Testis (tissue), 3 donors: ENCODE data around the gene FAM124A. TPM values are rescaled to one million over a fixed set of nuclear protein-coding genes. Genes with fewer than 3 reads are reported as not detected.

ENCODE experiments used
- DNase-seq: peaks from one replicate; pipeline ENCODE4 v3.0.0-alpha.2; 2019
- H3K27ac ChIP-seq, 2 donors: fragments of 200-600 bp; sonication (generic); one replicate each; pipeline ENCODE4 v1.5.1; 2019
- H3K27me3 ChIP-seq: fragments of 200-600 bp; sonication (generic); one replicate; pipeline ENCODE4 v1.5.1; 2019
- H3K36me3 ChIP-seq: fragments of 200-600 bp; sonication (generic); one replicate; pipeline ENCODE4 v1.5.1; 2017; ENCODE audit warnings: low read depth; ENCODE audit errors: missing control alignments
- H3K4me1 ChIP-seq: fragments of 200-600 bp; sonication (generic); one replicate; pipeline ENCODE4 v1.5.1; 2019
- H3K4me3 ChIP-seq, 2 donors: fragments of 200-600 bp; sonication (generic); one replicate each; pipeline ENCODE4 v1.5.1; 2017 to 2019
- H3K9me3 ChIP-seq: fragments of 200-600 bp; sonication (generic); one replicate; pipeline ENCODE4 v1.5.1; 2017
- POLR2A ChIP-seq: fragments of 450-650 bp; IDR thresholded peaks from one replicate; pipeline ENCODE4 v1.6.1; 2017; ENCODE audit warnings: antibody characterized with exemption, mild to moderate bottlenecking, moderate library complexity
- WGBS, 2 donors: methylation state at CpG; one replicate each; pipeline ENCODE4 v1.1.5; 2018; 5-methylcytosine and 5-hydroxymethylcytosine counted together
- intact Hi-C: fragments of 100-400 bp; cut with DNase I; formaldehyde crosslinking; loops from one replicate; pipeline ENCODE4 v1.15.1; 2023; ENCODE audit warnings: low total_unique reads
- polyA plus RNA-seq: library from polyadenylated mRNA; stranded (reverse); fragments of 350-450 nt; fragmentation: Illumina TruSeq; extraction: RNeasy Lipid Tissue Mini Kit (QIAGEN cat#74804); gene quantifications from one replicate; pipeline ENCODE4 v1.2.3, GENCODE V29; 2014; ENCODE audit warnings: low read depth, low replicate concordance; ENCODE audit not compliant: insufficient read depth
- total RNA-seq, 2 donors: library from RNA; depleted of rRNA; stranded (reverse); fragments of >200 nt; gene quantifications; one replicate each; pipeline ENCODE4 v1.2.3, GENCODE V29; 2016
- TF ChIP-seq, protein P1 (sequence below), 3 experiments: fragments of 450-650 bp in 2 of 3; fragments of 200-600 bp in 1 of 3; sonication (generic) in 1 of 3; IDR thresholded peaks; one replicate each; pipeline ENCODE4 v1.5.1; 2016 to 2019; ENCODE audit warnings: antibody characterized with exemption in 3 of 3, mild to moderate bottlenecking in 2 of 3, moderate library complexity in 1 of 3

Gene FAM124A
- total and polyA plus RNA-seq, 3 donors from 2014 or later = 2.7 to 3.4 (median 3.0) TPM

DNA sequence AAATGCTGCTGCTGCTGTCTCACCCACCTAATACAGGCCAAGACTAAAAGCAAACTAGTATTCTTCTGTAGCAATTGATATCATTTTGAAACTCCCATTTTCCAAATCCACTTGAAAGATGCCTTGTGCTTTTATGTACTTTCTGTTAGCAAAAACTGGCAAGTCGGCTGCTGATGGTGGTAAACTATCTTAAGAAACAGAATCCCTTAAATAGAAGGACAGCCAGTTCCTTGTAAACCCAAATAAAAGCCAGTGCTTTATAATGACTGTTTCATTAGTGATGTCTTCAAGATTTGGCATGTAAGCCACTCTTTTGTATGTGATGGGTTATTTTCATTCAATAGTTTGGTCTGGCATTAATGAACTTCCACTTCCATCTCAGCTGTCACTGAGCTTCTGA is 5.2 kb downstream of the FAM124A start:
- Histone ChIP-seq H3K9me3 (no peaks in the 10 kb centered on the region), H3K4me1 (no peaks in the 10 kb centered on the region), H3K36me3 (no peaks in the 10 kb centered on the region), H3K4me3 (no peak overlapping the region), H3K27me3 (no peaks in the 10 kb centered on the region), H3K27ac (no peak overlapping the region)
- TF ChIP-seq, protein P1, sequence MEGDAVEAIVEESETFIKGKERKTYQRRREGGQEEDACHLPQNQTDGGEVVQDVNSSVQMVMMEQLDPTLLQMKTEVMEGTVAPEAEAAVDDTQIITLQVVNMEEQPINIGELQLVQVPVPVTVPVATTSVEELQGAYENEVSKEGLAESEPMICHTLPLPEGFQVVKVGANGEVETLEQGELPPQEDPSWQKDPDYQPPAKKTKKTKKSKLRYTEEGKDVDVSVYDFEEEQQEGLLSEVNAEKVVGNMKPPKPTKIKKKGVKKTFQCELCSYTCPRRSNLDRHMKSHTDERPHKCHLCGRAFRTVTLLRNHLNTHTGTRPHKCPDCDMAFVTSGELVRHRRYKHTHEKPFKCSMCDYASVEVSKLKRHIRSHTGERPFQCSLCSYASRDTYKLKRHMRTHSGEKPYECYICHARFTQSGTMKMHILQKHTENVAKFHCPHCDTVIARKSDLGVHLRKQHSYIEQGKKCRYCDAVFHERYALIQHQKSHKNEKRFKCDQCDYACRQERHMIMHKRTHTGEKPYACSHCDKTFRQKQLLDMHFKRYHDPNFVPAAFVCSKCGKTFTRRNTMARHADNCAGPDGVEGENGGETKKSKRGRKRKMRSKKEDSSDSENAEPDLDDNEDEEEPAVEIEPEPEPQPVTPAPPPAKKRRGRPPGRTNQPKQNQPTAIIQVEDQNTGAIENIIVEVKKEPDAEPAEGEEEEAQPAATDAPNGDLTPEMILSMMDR (IDR thresholded peaks at IDR 0.05) = no peak
- no peak for TF ChIP-seq POLR2A
- no peak for DNase-seq
- WGBS, 2 donors = 39 to 44% methylated on average over 1 of the region's 1 CpG
- intact Hi-C loops = no loop called here

GRCh38 chr13:51229101-51229719 is 7.0 kb downstream of the FAM124A start:
- intact Hi-C loops = no loop called here
- Histone ChIP-seq H3K36me3 (no peaks in the 10 kb centered on the region), H3K9me3 (no peaks in the 10 kb centered on the region), H3K4me3 (no peak overlapping the region), H3K27me3 (no peaks in the 10 kb centered on the region), H3K4me1 (no peaks in the 10 kb centered on the region), H3K27ac (no peak overlapping the region)
- 92 to 93% methylated on average over 12 of the region's 12 CpGs for WGBS, 2 donors
- no peak for DNase-seq
- no peak for TF ChIP-seq POLR2A
- TF ChIP-seq, protein P1 (IDR thresholded peaks at IDR 0.05) = no peak

GRCh38 chr13:51229731-51230130 is 7.5 kb downstream of the FAM124A start:
- intact Hi-C loops = no loop called here
- no peak for TF ChIP-seq POLR2A
- TF ChIP-seq, protein P1 (IDR thresholded peaks at IDR 0.05) = no peak
- H3K4me1 ChIP-seq = no peaks in the 10 kb centered on the region
- H3K27me3 ChIP-seq = no peaks in the 10 kb centered on the region
- no peak overlapping the region for H3K4me3 ChIP-seq
- H3K27ac ChIP-seq = peak overlapping the region in 1 of 2 donors; percentile 8
- WGBS, 2 donors = 64 to 70% methylated on average over 2 of the region's 2 CpGs
- no peaks in the 10 kb centered on the region for H3K36me3 ChIP-seq
- no peak for DNase-seq
- H3K9me3 ChIP-seq = no peaks in the 10 kb centered on the region

GRCh38 chr13:51230477-51231105 is 8.4 kb downstream of the FAM124A start:
- peak; percentile 85 for DNase-seq
- TF ChIP-seq, protein P1 (IDR thresholded peaks at IDR 0.05) = no peak
- no peak for TF ChIP-seq POLR2A
- H3K36me3 ChIP-seq = no peaks in the 10 kb centered on the region
- no peaks in the 10 kb centered on the region for H3K4me1 ChIP-seq
- no peaks in the 10 kb centered on the region for H3K9me3 ChIP-seq
- no peak overlapping the region for H3K4me3 ChIP-seq
- H3K27ac ChIP-seq = peak overlapping the region in 1 of 2 donors; percentile 8
- H3K27me3 ChIP-seq = no peaks in the 10 kb centered on the region
- 32 to 39% methylated on average over 8 of the region's 8 CpGs for WGBS, 2 donors
- intact Hi-C loops = no loop called here

- WGBS, 2 donors = 97 to 100% methylated on average over 2 of the region's 2 CpGs
- DNase-seq = no peak
- intact Hi-C loops = no loop called here
- Histone ChIP-seq H3K9me3 (no peaks in the 10 kb centered on the region), H3K27ac (no peak overlapping the region), H3K4me3 (no peak overlapping the region), H3K27me3 (no peaks in the 10 kb centered on the region), H3K36me3 (no peaks in the 10 kb centered on the region), H3K4me1 (no peaks in the 10 kb centered on the region)
- TF ChIP-seq, protein P1 (IDR thresholded peaks at IDR 0.05) = no peak
- TF ChIP-seq POLR2A = no peak
These were observed 9.3 kb downstream of the FAM124A start for GRCh38 chr13:51231456-51231855.
